NCI-H345 treated with DMSO at 0.1 percent for 48 hours (cell line): ENCODE data around the gene PSMD14.

Experiments
- DNase-seq: peaks from one replicate; lab custom pipeline; 2025; ENCODE audit not compliant: unreplicated experiment; lab: John Stamatoyannopoulos, UW

PSMD14 gene

GRCh38 chr2:161438598-161438997 is 130.4 kb downstream of the PSMD14 start:
- DNase-seq = no peak

GRCh38 chr2:161445097-161445496 is 136.9 kb downstream of the PSMD14 start:
- no peak for DNase-seq

GRCh38 chr2:161448431-161448830 is 140.2 kb downstream of the PSMD14 start:
- DNase-seq = no peak
